Erythroblast (primary cell): ENCODE measurements around the gene FBXO15.

Source experiments
- GATA1 ChIP-seq: IDR thresholded peaks from 2 replicates; pipeline ENCODE4 v1.6.1; 2011; ENCODE audit warnings: low read depth, mild to moderate bottlenecking, control low read depth, low read length, moderate library complexity
- POLR2A ChIP-seq: IDR thresholded peaks from 2 replicates; pipeline ENCODE4 v1.6.1; 2011; ENCODE audit warnings: mild to moderate bottlenecking, low read length

DNA sequence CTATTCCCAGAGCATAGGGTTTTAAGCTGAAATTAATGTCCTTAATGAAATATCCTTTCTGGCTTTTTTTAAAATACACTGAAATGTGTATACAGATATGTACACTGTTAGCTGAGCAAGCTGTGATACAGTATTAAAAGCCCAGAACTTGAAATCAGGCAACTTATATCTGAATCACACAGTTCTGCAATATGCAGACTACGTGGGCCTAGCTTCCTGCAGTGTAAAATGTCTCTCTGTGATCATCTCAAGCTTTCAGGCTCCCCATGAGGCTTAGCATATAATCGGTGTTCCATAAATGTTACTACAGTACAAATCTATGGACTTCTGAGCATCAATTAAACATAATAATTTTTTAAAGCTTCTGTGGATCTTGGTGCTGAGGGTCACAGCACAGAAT lies 8.2 kb downstream of the FBXO15 start:
- TF ChIP-seq POLR2A, result no peak
- no peak for TF ChIP-seq GATA1
